Liver (tissue), 3 donors: ENCODE results near the gene HOXD12.

ENCODE experiments used
- ATF3 ChIP-seq: IDR thresholded peaks from 2 replicates; pipeline ENCODE4 v1.6.1; 2016; ENCODE audit warnings: antibody characterized with exemption
- CTCF ChIP-seq: fragments of 150-350 bp; IDR thresholded peaks from 2 replicates; pipeline ENCODE4 v1.5.1; 2017; ENCODE audit warnings: improper control_type of control experiment, low read depth, low read length; ENCODE audit not compliant: missing input control
- EGR1 ChIP-seq, 2 donors: IDR thresholded peaks; 2 replicates each; pipeline ENCODE4 v1.6.1; 2016 to 2018; ENCODE audit warnings: antibody characterized with exemption in 2 of 2, low read depth in 2 of 2
- JUND ChIP-seq, 2 donors: IDR thresholded peaks; 2 replicates each; pipeline ENCODE4 v1.6.1; 2016; ENCODE audit warnings: antibody characterized with exemption in 2 of 2
- MAX ChIP-seq: IDR thresholded peaks from 2 replicates; pipeline ENCODE4 v1.6.1; 2016; ENCODE audit warnings: antibody characterized with exemption
- NR2F2 ChIP-seq: IDR thresholded peaks from 2 replicates; pipeline ENCODE4 v1.6.1; 2016; ENCODE audit warnings: antibody characterized with exemption
- RAD21 ChIP-seq, 2 donors: IDR thresholded peaks; 2 replicates each; pipeline ENCODE4 v1.6.1; 2016; ENCODE audit warnings: antibody characterized with exemption in 2 of 2, mild to moderate bottlenecking in 2 of 2
- REST ChIP-seq: IDR thresholded peaks from 2 replicates; pipeline ENCODE4 v1.6.1; 2016; ENCODE audit warnings: antibody characterized with exemption, mild to moderate bottlenecking
- RXRA ChIP-seq, 2 donors: IDR thresholded peaks; 2 replicates each; pipeline ENCODE4 v1.6.1; 2017 to 2018; ENCODE audit warnings: antibody characterized with exemption in 2 of 2, mild to moderate bottlenecking in 1 of 2
- SP1 ChIP-seq: IDR thresholded peaks from 2 replicates; pipeline ENCODE4 v1.6.1; 2018; ENCODE audit warnings: antibody characterized with exemption, mild to moderate bottlenecking
- TAF1 ChIP-seq: conservative IDR thresholded peaks from 2 replicates; pipeline ENCODE4 v1.6.1; 2016; ENCODE audit warnings: antibody characterized with exemption, mild to moderate bottlenecking
- YY1 ChIP-seq: IDR thresholded peaks from 2 replicates; pipeline ENCODE4 v1.6.1; 2016; ENCODE audit warnings: antibody characterized with exemption, mild to moderate bottlenecking
- donor health status: healthy.
- donor health status: healthy.

GRCh38 chr2:176076063-176076462 lies 23.5 kb upstream of the HOXD12 start:
- TF ChIP-seq CTCF (no peak), RAD21 (IDR thresholded peaks at IDR 0.05) (no peak), MAX (no peak), SP1 (no peak), REST (no peak), RXRA (IDR thresholded peaks at IDR 0.05) (no peak), TAF1 (no peak), JUND (IDR thresholded peaks at IDR 0.05) (no peak), YY1 (no peak), EGR1 (IDR thresholded peaks at IDR 0.05; ENCODE audit: low read depth in 2 of 2) (no peak), NR2F2 (no peak), ATF3 (no peak)
